Mucosa of descending colon (tissue), 3 donors: ENCODE data around the gene PVRIG. TPM values are rescaled to one million over a fixed set of nuclear protein-coding genes. Genes with fewer than 3 reads are reported as not detected.
"Not testable (repeated sequence)": the region's sequence is repeated elsewhere in the genome, so short reads cannot be mapped to it uniquely, and the experiment has no call there.

ENCODE experiments used
- ATAC-seq: fragments of 200-7000 bp; cut with Tn5 transposase; one replicate; pipeline ENCODE4 v1.9.1; 2020; ENCODE audit warnings: mild to moderate bottlenecking, moderate library complexity
- DNase-seq, 3 donors: peaks; one replicate each; pipeline ENCODE4 v3.0.0-alpha.2; 2020
- H3K36me3 ChIP-seq: fragments of 200-600 bp; one replicate; pipeline ENCODE4 v1.8.0; 2021; ENCODE audit warnings: low read depth, mild to moderate bottlenecking
- H3K4me1 ChIP-seq: fragments of 200-600 bp; one replicate; pipeline ENCODE4 v1.8.0; 2021; ENCODE audit warnings: low read depth, mild to moderate bottlenecking
- H3K4me3 ChIP-seq: fragments of 200-600 bp; one replicate; pipeline ENCODE4 v1.8.0; 2021; ENCODE audit warnings: mild to moderate bottlenecking
- H3K9me3 ChIP-seq: fragments of 200-600 bp; one replicate; pipeline ENCODE4 v1.8.0; 2021; ENCODE audit warnings: mild to moderate bottlenecking
- intact Hi-C, 2 donors: fragments of 100-400 bp; cut with DNase I in 1 of 2; cut with micrococcal nuclease in 1 of 2; formaldehyde crosslinking; loops; one replicate each; pipeline versions ENCODE4 v1.11.0 to v1.11.1; 2022; cut with DNase I, micrococcal nuclease
- total RNA-seq, 3 donors: library from RNA; stranded (reverse); fragmentation: NEBNext Ultra II Directional in 2 of 3; extraction: Animal tissue kit (Norgen Biotek cat#: 25700) in 2 of 3; gene quantifications; one replicate each; pipeline versions ENCODE4 v1.2.1 to v1.2.4, GENCODE V29; 2021 to 2023
- TF ChIP-seq, protein P1 (sequence below): fragments of 200-600 bp; IDR thresholded peaks from one replicate; pipeline ENCODE4 v1.8.0; 2022; ENCODE audit warnings: antibody characterized with exemption, mild to moderate bottlenecking
- donor health status: DM: no; HTN: no; CAD: no; lungs with moderate emphysema.
- donor health status: DM: no; HTN: no; CAD: no.
- donor health status: DM: no; HTN: yes; CAD: no.

Gene PVRIG
- total RNA-seq, 3 donors from 2014 or later: 0.76 to 1.4 TPM; not detected in 1

DNA sequence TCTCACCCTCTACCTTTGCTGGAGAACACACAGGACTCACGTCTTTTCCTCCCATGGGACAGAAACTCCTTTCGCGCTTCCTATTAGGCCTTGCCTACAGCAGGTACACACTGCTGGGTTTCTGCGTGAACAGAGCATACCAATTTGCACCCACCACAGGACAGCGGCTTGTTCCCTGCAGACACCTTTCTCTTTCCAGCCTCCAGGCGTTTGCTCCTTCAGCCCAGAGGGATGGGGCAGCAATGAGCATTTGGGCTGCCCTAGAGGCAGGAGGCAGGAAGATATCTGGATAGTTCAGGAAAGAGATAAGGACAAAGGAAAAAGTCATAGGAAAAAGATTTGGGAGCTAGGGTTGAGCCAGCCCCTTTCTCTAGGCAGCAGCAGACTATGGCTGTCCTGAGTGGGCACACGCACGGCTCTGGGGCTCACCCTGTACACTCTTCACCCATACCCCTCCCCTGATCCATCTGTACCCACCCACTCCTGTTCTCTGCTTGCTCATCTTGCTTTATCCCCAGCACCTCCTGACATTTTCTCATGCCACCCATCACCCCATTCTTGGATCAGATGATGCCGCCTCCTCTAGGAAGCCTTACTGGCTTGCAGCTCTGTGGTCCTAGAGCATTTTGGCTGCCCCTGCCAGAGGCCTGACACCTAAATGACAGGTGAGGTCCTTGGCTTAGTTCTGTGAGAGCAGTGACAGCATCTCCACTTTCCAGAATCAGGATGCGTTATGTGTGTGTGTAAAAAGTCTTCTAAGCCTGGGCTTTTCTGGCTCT is 47.0 kb downstream of the PVRIG start:
- Histone ChIP-seq H3K36me3 (no peaks in the 10 kb centered on the region), H3K9me3 (no peaks in the 10 kb centered on the region), H3K4me1 (no peaks in the 10 kb centered on the region), H3K4me3 (no peak overlapping the region)
- no peak for ATAC-seq
- TF ChIP-seq, protein P1, sequence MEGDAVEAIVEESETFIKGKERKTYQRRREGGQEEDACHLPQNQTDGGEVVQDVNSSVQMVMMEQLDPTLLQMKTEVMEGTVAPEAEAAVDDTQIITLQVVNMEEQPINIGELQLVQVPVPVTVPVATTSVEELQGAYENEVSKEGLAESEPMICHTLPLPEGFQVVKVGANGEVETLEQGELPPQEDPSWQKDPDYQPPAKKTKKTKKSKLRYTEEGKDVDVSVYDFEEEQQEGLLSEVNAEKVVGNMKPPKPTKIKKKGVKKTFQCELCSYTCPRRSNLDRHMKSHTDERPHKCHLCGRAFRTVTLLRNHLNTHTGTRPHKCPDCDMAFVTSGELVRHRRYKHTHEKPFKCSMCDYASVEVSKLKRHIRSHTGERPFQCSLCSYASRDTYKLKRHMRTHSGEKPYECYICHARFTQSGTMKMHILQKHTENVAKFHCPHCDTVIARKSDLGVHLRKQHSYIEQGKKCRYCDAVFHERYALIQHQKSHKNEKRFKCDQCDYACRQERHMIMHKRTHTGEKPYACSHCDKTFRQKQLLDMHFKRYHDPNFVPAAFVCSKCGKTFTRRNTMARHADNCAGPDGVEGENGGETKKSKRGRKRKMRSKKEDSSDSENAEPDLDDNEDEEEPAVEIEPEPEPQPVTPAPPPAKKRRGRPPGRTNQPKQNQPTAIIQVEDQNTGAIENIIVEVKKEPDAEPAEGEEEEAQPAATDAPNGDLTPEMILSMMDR: no peak
- intact Hi-C loops: no loop called here
- DNase-seq: no peak

DNA sequence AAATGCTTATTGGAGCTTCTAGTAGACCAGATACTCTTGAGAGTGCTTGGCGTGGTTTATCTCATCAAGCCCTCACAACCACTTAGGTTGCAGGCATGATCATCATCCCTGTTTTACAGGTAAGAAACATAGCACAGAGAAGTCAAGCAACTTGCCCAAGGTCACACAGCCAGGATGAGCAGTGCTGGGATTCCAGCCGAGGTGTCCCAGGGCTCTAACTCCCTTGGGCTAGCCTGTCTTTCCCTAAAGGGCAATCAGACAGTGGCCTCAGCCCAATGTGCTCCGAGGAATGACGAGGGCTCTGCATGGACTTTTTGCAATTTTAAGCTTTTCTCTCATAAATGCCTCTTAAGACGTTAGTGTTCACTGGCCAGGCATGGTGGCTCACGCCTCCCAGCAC is 47.9 kb downstream of the PVRIG start:
- no peaks in the 10 kb centered on the region for H3K9me3 ChIP-seq
- DNase-seq (no peak), ATAC-seq (no peak)
- TF ChIP-seq, protein P1: no peak
- no peaks in the 10 kb centered on the region for H3K36me3 ChIP-seq
- no peak overlapping the region for H3K4me3 ChIP-seq
- intact Hi-C loops: no loop called here
- no peaks in the 10 kb centered on the region for H3K4me1 ChIP-seq

DNA sequence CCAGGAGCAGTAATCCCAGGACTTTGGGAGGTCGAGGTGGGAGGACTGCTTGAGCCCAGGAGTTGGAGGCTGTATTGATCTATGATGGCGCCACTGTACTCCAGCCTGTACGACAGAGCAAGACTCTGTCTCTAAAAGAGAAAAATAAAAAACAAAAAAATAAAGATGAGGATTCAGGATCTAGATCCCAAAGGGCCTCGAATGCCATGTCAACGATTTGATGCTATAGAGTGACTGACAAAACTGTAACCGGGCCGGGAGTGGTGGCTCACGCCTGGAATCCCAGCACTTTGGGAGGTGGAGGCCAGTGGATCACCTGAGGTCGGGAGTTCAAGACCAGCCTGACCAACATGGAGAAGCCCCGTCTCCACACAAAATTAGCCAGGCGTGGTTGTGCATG is 49.1 kb downstream of the PVRIG start:
- H3K9me3 ChIP-seq, H3K4me3 ChIP-seq, intact Hi-C loops, H3K36me3 ChIP-seq, DNase-seq, ATAC-seq, H3K4me1 ChIP-seq: not testable (repeated sequence)

DNA sequence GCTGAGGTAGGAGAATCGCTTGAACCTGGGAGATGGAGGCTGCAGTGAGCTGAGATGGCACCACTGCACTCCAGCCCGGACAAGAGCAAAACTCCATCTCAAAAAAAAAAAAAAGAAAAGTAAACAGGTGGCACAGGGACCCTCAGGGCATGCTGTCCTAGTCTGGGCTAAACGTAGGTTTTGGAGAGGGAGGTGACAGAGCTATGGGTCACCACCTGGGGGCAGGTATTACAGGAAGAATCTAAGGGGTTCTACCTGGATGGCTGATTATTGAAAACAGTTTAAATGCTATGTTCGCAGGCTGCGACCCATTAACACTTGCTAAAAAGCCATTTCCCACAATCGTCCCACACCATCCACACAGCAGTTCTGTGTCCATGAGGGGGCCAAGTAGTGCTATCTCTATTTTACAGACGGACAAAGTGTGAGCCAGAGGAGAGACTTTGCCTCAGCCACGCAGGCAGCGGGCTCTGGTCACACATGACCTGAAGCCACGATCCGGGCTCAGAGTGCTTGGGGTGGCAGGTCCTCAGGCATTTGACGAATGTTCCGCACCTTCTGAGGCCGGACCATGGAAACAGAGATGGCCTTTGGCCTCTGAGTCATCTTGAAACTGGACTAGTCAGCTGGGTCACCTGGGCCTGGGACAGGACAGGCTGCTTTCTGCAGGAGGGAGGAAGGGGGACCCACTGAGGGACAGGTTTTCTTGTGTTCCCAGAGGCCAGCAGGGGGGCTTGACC is 49.7 kb downstream of the PVRIG start:
- H3K4me1 ChIP-seq, intact Hi-C loops, H3K4me3 ChIP-seq, H3K36me3 ChIP-seq, H3K9me3 ChIP-seq: not testable (repeated sequence)
- ATAC-seq: peak; percentile 60
- peak in 1 of 3 donors; percentile 12 for DNase-seq

- H3K9me3 ChIP-seq, DNase-seq, H3K4me3 ChIP-seq, ATAC-seq, H3K4me1 ChIP-seq, intact Hi-C loops, H3K36me3 ChIP-seq: not testable (repeated sequence)
Measured at GRCh38 chr7:100270046-100270918, 50.5 kb downstream of the PVRIG start.

Other genes with a start within 250 kb of the PVRIG start
- gene AZGP1, start 243.9 kb upstream of the PVRIG start, total RNA-seq: 1 to 10 TPM; 3.8 to 7.9 (median 6.0) TPM
- 100 to 1,000 TPM; 105 to 153 (median 129) TPM for gene ZKSCAN1, start 204.4 kb upstream of the PVRIG start, total RNA-seq
- 10 to 100 TPM in 1 of 3 donors, 1 to 10 TPM in 2; 6.9 to 13.9 (median 7.7) TPM for gene ZSCAN21, start 170.2 kb upstream of the PVRIG start, total RNA-seq
- 10 to 100 TPM; 32.6 to 46.1 (median 35.8) TPM for gene ZNF3, start 138.2 kb upstream of the PVRIG start, total RNA-seq
- 10 to 100 TPM; 61.8 to 98.5 (median 76.1) TPM for gene COPS6, start 131.0 kb upstream of the PVRIG start, total RNA-seq
- 10 to 100 TPM; 62.7 to 92.2 (median 65.5) TPM for gene MCM7, start 118.6 kb upstream of the PVRIG start, total RNA-seq
- 10 to 100 TPM; 18.0 to 30.9 (median 23.9) TPM for gene AP4M1, start 118.3 kb upstream of the PVRIG start, total RNA-seq
- gene TAF6, start 100.6 kb upstream of the PVRIG start, total RNA-seq: 10 to 100 TPM; 31.6 to 62.5 (median 34.2) TPM
- gene CNPY4, start 100.3 kb upstream of the PVRIG start, total RNA-seq: 10 to 100 TPM in 1 of 3 donors, 1 to 10 TPM in 2; 7.8 to 19.4 (median 8.6) TPM
- gene MBLAC1, start 93.0 kb upstream of the PVRIG start, total RNA-seq: 1 to 10 TPM; 2.5 to 4.9 (median 3.2) TPM
- gene LAMTOR4, start 71.0 kb upstream of the PVRIG start, total RNA-seq: 100 to 1,000 TPM; 135 to 221 (median 187) TPM
- gene TRAPPC14, start 61.2 kb upstream of the PVRIG start, total RNA-seq: 10 to 100 TPM; 36.7 to 78.9 (median 49.0) TPM
- gene GAL3ST4, start 51.3 kb upstream of the PVRIG start, total RNA-seq: 1 to 10 TPM; 5.4 to 8.0 (median 6.1) TPM
- 1 to 10 TPM; 3.4 to 6.2 (median 5.1) TPM for gene GPC2, start 42.6 kb upstream of the PVRIG start, total RNA-seq
- gene STAG3, start 42.0 kb upstream of the PVRIG start, total RNA-seq: 1 to 10 TPM; 2.4 to 6.4 (median 2.8) TPM
- not detected for gene SPDYE3, start 87.8 kb downstream of the PVRIG start, total RNA-seq
- gene PILRB, start 138.2 kb downstream of the PVRIG start, total RNA-seq: 10 to 100 TPM; 36.4 to 95.3 (median 54.3) TPM
- gene PILRA, start 153.5 kb downstream of the PVRIG start, total RNA-seq: 10 to 100 TPM in 1 of 3 donors, 1 to 10 TPM in 2; 4.2 to 15.9 (median 7.8) TPM
- gene ZCWPW1, start 208.8 kb downstream of the PVRIG start, total RNA-seq: 1 to 10 TPM; 1.8 to 6.1 (median 2.3) TPM
- 10 to 100 TPM; 29.3 to 46.8 (median 35.2) TPM for gene MEPCE, start 209.9 kb downstream of the PVRIG start, total RNA-seq
- gene PPP1R35, start 216.5 kb downstream of the PVRIG start, total RNA-seq: 10 to 100 TPM; 28.2 to 40.0 (median 28.9) TPM
- gene SPACDR, start 244.3 kb downstream of the PVRIG start, total RNA-seq: 1 to 10 TPM in 1 of 3 donors, under 1 TPM in 2; 0.43 to 1.0 (median 0.96) TPM